GM13976 (cell line): ENCODE results near the gene RFX2.

Experiments used
- DNase-seq: peaks from one replicate; pipeline ENCODE4 v3.0.0; 2012; ENCODE audit warnings: low spot score
- CTCF ChIP-seq: IDR thresholded peaks from 2 replicates; pipeline ENCODE4 v1.5.1; 2012; ENCODE audit warnings: borderline replicate concordance, mild to moderate bottlenecking; ENCODE audit not compliant: insufficient read depth; ENCODE audit errors: extremely low read depth, missing control alignments, control extremely low read depth
- in situ Hi-C: fragments of 300-500 bp; cut with MboI; formaldehyde crosslinking; loops from one replicate; pipeline ENCODE4 v1.12.0; 2022; ENCODE audit warnings: low sequenced_read_pairs, mixed read lengths, inconsistent platforms; ENCODE audit not compliant: unreplicated experiment

Gene RFX2

GRCh38 chr19:6133231-6133630 lies 22.9 kb upstream of the RFX2 start:
- no peak for DNase-seq
- in situ Hi-C loops, result no loop called here
- TF ChIP-seq CTCF, result no peak

- TF ChIP-seq CTCF, result no peak
- DNase-seq, result no peak
Measured at GRCh38 chr19:6132482-6132881, 22.2 kb upstream of the RFX2 start.

GRCh38 chr19:6127716-6128335 lies 17.5 kb upstream of the RFX2 start:
- in situ Hi-C loops, result no loop called here
- DNase-seq, result no peak
- TF ChIP-seq CTCF, result no peak

More at GRCh38 chr19:6132482-6132881, 22.2 kb upstream of the RFX2 start:
- in situ Hi-C loops, result no loop called here

GRCh38 chr19:6126335-6126974 lies 16.2 kb upstream of the RFX2 start:
- in situ Hi-C loops, result no loop called here
- peak; percentile 63 for DNase-seq
- TF ChIP-seq CTCF, result peak; percentile 54

GRCh38 chr19:6125571-6125989 lies 15.3 kb upstream of the RFX2 start:
- in situ Hi-C loops, result no loop called here
- TF ChIP-seq CTCF, result peak; percentile 82
- peak; percentile 68 for DNase-seq

GRCh38 chr19:6119031-6119430 lies 8.7 kb upstream of the RFX2 start:
- in situ Hi-C loops, result no loop called here
- TF ChIP-seq CTCF, result no peak
- no peak for DNase-seq
